ENCODE measurements around the gene LAPTM5.

DNA sequence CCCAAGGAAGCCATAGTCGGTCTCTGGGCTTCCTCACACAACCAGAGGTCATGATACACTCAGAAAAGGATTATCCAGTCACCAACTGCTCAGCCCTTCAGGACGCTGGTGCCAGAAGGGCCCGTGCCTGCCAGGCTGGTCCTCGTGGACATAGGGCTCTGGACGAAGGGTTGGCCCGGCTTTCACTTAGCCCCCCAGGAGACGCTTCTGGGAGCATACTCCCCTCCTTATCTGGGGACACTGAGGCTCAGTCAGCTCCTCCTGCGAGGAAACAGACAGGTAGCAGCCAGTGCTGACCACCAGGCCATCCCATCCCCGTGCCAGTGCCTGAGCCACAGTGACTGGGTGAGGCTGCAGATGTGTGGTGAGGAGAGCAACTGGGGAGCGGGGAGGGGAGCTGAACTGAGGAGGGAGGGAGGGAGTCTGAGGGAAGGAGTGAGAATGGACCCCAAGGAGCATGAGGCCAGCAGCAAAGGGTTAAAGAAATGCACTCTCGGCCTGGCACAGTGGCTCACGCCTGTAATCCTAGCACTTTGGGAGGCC lies 17.9 kb upstream of the LAPTM5 start:
- no peak for TF ChIP-seq EZH2 (IDR thresholded peaks at IDR 0.05)
- TF ChIP-seq, protein P1, sequence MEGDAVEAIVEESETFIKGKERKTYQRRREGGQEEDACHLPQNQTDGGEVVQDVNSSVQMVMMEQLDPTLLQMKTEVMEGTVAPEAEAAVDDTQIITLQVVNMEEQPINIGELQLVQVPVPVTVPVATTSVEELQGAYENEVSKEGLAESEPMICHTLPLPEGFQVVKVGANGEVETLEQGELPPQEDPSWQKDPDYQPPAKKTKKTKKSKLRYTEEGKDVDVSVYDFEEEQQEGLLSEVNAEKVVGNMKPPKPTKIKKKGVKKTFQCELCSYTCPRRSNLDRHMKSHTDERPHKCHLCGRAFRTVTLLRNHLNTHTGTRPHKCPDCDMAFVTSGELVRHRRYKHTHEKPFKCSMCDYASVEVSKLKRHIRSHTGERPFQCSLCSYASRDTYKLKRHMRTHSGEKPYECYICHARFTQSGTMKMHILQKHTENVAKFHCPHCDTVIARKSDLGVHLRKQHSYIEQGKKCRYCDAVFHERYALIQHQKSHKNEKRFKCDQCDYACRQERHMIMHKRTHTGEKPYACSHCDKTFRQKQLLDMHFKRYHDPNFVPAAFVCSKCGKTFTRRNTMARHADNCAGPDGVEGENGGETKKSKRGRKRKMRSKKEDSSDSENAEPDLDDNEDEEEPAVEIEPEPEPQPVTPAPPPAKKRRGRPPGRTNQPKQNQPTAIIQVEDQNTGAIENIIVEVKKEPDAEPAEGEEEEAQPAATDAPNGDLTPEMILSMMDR (IDR thresholded peaks at IDR 0.05), result no peak
- TF ChIP-seq EZH2phosphoT487 (IDR thresholded peaks at IDR 0.05), result no peak

Data from neural progenitor cell (in vitro differentiated cells).